ENCODE measurements around the gene CNNM2.

DNA sequence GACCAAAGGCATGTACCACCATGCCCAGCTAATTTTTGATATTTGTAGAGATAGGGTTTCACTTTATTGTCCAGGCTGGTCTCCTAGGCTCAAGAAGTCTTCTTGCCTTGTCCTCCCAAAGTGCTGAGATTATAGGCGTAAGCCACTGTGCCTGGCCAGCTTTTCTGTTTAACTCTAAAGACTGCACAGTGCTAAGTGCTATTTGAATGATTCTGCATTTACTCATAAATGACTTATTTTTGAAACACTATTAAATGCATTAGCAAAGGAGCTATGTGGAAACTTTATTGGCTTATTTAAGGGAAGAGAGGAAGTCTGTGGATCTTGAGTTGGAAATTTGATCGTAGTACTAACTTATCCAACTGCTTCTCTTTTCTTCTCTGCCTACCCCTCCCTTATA lies 185.9 kb downstream of the CNNM2 start:
- TF ChIP-seq, protein P1, sequence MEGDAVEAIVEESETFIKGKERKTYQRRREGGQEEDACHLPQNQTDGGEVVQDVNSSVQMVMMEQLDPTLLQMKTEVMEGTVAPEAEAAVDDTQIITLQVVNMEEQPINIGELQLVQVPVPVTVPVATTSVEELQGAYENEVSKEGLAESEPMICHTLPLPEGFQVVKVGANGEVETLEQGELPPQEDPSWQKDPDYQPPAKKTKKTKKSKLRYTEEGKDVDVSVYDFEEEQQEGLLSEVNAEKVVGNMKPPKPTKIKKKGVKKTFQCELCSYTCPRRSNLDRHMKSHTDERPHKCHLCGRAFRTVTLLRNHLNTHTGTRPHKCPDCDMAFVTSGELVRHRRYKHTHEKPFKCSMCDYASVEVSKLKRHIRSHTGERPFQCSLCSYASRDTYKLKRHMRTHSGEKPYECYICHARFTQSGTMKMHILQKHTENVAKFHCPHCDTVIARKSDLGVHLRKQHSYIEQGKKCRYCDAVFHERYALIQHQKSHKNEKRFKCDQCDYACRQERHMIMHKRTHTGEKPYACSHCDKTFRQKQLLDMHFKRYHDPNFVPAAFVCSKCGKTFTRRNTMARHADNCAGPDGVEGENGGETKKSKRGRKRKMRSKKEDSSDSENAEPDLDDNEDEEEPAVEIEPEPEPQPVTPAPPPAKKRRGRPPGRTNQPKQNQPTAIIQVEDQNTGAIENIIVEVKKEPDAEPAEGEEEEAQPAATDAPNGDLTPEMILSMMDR (IDR thresholded peaks at IDR 0.05) = no peak
- TF ChIP-seq POLR2A (IDR thresholded peaks at IDR 0.05) = no peak
